ENCODE results near the gene GALNS.

GRCh38 chr16:88824256-88825077 lies 32.3 kb downstream of the GALNS start:
- TF ChIP-seq CTCF (IDR thresholded peaks at IDR 0.05) (no peak), POLR2AphosphoS5 (IDR thresholded peaks at IDR 0.05; ENCODE audit: low read depth, low read length) (no peak)
- TF ChIP-seq, protein P1, sequence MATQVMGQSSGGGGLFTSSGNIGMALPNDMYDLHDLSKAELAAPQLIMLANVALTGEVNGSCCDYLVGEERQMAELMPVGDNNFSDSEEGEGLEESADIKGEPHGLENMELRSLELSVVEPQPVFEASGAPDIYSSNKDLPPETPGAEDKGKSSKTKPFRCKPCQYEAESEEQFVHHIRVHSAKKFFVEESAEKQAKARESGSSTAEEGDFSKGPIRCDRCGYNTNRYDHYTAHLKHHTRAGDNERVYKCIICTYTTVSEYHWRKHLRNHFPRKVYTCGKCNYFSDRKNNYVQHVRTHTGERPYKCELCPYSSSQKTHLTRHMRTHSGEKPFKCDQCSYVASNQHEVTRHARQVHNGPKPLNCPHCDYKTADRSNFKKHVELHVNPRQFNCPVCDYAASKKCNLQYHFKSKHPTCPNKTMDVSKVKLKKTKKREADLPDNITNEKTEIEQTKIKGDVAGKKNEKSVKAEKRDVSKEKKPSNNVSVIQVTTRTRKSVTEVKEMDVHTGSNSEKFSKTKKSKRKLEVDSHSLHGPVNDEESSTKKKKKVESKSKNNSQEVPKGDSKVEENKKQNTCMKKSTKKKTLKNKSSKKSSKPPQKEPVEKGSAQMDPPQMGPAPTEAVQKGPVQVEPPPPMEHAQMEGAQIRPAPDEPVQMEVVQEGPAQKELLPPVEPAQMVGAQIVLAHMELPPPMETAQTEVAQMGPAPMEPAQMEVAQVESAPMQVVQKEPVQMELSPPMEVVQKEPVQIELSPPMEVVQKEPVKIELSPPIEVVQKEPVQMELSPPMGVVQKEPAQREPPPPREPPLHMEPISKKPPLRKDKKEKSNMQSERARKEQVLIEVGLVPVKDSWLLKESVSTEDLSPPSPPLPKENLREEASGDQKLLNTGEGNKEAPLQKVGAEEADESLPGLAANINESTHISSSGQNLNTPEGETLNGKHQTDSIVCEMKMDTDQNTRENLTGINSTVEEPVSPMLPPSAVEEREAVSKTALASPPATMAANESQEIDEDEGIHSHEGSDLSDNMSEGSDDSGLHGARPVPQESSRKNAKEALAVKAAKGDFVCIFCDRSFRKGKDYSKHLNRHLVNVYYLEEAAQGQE (IDR thresholded peaks at IDR 0.05; ENCODE audit: insufficient read depth in 1 of 2, low read depth in 2 of 2, low read length in 1 of 2) = no peak

Measured in Panc1 (cell line).